Activated B cell treated with CpG ODN at 0.5 μM for 24 hours (primary cell): ENCODE measurements around the gene MYO16. TPM values are rescaled to one million over a fixed set of nuclear protein-coding genes. Genes with fewer than 3 reads are reported as not detected.

ENCODE experiments used
- ATAC-seq: fragments of 200-7000 bp; cut with Tn5 transposase; one replicate; pipeline ENCODE4 v1.10.0; 2021; ENCODE audit warnings: low read depth, mild to moderate bottlenecking, moderate library complexity
- CTCF ChIA-PET: fragments of 350-600 bp; sonication (Branson Sonifier 250); formaldehyde crosslinking; loops from one replicate; lab custom pipeline; 2021; ENCODE audit warnings: antibody characterized with exemption; lab: Charles Lee
- POLR2A ChIA-PET: fragments of 350-600 bp; sonication (Branson Sonifier 250); formaldehyde crosslinking; loops from one replicate; lab custom pipeline; 2021; ENCODE audit warnings: antibody characterized with exemption; lab: Charles Lee
- DNase-seq: peaks from one replicate; pipeline ENCODE4 v3.0.0; 2022
- H3K27ac Mint-ChIP-seq: one replicate; pipeline ENCODE4 v1.8.0; 2020; ENCODE audit warnings: mixed read lengths
- H3K27me3 Mint-ChIP-seq: one replicate; pipeline ENCODE4 v1.8.0; 2021; ENCODE audit warnings: mixed read lengths
- H3K36me3 Mint-ChIP-seq: one replicate; pipeline ENCODE4 v1.8.0; 2021; ENCODE audit warnings: low read depth, mixed read lengths
- H3K4me1 Mint-ChIP-seq: one replicate; pipeline ENCODE4 v1.8.0; 2021; ENCODE audit warnings: mixed read lengths
- H3K4me3 Mint-ChIP-seq: one replicate; pipeline ENCODE4 v1.8.0; 2020; ENCODE audit warnings: mild to moderate bottlenecking, mixed read lengths
- H3K9me3 Mint-ChIP-seq: one replicate; pipeline ENCODE4 v1.8.0; 2020; ENCODE audit warnings: mixed read lengths
- intact Hi-C: fragments of 100-400 bp; cut with micrococcal nuclease; formaldehyde crosslinking; loops from one replicate; pipeline ENCODE4 v1.15.1; 2024
- total RNA-seq: library from RNA; stranded (reverse); gene quantifications from 2 replicates; pipeline ENCODE4 v1.2.3, GENCODE V29; 2022
- TF ChIP-seq, protein P1 (sequence below): fragments of 200-600 bp; IDR thresholded peaks from one replicate; pipeline ENCODE4 v1.8.0; 2022; ENCODE audit warnings: antibody characterized with exemption, mild to moderate bottlenecking

Gene MYO16
- total RNA-seq, 1 donor from 2014 or later: not detected

DNA sequence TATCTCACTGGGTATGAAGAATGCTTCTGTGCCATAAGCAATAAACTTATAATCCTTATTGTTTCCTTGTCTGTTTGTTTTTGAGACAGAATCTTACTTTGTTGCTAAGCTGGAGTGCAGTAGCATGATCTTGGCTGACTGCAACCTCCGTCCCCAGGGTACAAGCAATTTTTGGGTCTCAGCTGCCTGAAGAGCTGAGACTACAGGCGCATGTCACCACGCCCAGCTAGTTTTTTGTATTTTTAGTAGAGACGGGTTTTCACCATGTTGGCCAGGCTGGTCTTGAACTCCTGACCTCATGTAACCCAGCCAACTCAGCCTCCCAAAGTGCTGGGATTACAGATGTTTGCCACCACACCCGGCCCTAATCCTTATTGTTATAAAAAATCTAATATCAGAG, 112.5 kb downstream of the MYO16 start:
- ATAC-seq: no peak
- no peak for DNase-seq
- Mint-ChIP-seq H3K9me3 (peaks cover 3% of the 10 kb centered on the region), H3K36me3 (no peaks in the 10 kb centered on the region), H3K4me3 (no peak overlapping the region), H3K27me3 (no peaks in the 10 kb centered on the region), H3K4me1 (no peaks in the 10 kb centered on the region), H3K27ac (no peak overlapping the region)
- CTCF ChIA-PET: no interaction called here
- POLR2A ChIA-PET: no interaction called here
- intact Hi-C loops: no loop called here
- TF ChIP-seq, protein P1, sequence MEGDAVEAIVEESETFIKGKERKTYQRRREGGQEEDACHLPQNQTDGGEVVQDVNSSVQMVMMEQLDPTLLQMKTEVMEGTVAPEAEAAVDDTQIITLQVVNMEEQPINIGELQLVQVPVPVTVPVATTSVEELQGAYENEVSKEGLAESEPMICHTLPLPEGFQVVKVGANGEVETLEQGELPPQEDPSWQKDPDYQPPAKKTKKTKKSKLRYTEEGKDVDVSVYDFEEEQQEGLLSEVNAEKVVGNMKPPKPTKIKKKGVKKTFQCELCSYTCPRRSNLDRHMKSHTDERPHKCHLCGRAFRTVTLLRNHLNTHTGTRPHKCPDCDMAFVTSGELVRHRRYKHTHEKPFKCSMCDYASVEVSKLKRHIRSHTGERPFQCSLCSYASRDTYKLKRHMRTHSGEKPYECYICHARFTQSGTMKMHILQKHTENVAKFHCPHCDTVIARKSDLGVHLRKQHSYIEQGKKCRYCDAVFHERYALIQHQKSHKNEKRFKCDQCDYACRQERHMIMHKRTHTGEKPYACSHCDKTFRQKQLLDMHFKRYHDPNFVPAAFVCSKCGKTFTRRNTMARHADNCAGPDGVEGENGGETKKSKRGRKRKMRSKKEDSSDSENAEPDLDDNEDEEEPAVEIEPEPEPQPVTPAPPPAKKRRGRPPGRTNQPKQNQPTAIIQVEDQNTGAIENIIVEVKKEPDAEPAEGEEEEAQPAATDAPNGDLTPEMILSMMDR: no peak

DNA sequence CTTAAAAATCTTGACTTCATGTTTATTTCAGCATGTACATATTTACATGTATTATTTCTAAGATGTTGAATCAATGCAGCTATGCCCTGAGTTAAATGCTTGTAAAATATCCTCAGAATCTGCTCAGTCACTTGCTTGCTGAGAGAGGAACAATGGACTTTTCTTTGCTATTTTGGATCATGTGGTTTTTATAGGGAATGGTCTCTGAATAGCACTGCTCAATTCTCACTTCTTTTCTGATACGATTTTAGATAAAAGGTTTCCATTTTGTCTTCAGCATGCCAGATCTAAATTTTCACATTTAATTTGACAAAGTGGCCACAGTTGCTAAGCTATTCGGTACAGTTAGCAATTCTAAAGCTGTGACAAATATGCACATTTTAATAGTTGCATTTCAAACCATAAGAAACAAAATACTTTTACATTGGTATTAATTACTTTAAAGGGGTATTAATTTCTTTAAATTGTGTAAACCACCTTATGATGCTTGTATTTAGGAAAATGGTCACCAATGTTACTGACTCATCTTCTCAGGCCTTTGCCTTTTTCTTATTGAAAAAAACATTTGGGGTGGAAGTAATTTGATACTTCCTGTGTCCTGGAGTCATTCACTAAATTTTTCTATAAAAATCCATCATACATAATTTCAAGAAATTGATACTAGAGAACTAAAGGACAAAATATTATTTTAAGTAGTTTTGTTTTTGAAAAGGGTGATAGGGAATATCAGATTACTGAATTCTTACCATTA, 113.5 kb downstream of the MYO16 start:
- ChIA-PET CTCF (no interaction called here), POLR2A (no interaction called here)
- Mint-ChIP-seq H3K9me3 (peaks cover 3% of the 10 kb centered on the region), H3K4me3 (no peak overlapping the region), H3K4me1 (no peaks in the 10 kb centered on the region), H3K27ac (no peak overlapping the region), H3K36me3 (no peaks in the 10 kb centered on the region), H3K27me3 (no peaks in the 10 kb centered on the region)
- no peak for DNase-seq
- no peak for ATAC-seq
- TF ChIP-seq, protein P1: no peak
- intact Hi-C loops: no loop called here

DNA sequence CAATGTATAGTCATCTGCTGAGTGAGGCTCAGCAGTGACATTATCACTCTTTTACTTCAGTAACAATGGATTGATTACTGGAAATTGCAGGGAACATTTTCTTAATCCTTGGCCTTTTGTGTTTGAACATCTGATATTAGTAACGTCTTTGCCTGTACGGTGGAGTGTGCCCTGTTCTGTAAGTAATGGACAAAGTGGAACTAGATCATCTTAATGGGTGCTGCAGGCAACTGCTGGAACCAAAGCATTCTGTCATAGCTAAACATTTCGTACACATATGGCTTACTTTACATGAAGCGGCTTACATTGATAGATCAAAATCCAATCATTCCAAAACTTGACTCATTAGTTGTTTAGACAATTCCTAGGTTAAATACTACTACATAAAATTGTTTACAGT, 114.1 kb downstream of the MYO16 start:
- CTCF ChIA-PET: no interaction called here
- no peaks in the 10 kb centered on the region for H3K27me3 Mint-ChIP-seq

DNA sequence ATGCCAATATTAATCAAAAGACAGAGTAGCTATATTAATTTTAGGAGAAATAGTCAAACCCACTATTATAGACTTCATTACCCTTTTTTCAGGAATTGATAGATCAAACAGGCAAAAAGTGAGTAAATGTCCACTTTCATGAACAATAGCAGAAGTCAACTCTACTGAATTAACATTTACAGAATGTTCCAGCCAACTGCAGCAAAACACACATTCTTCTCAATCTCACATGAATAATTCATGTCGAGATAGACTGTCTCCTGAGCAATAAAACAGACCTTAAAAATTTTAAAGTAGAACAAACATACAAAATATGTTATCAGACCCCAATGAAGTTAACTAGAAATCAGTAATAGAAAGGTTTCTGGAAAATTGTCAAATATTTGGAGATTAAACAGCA, 118.4 kb downstream of the MYO16 start:
- no peak overlapping the region for H3K27ac Mint-ChIP-seq
- ATAC-seq: no peak
- no peaks in the 10 kb centered on the region for H3K4me1 Mint-ChIP-seq
- no peak overlapping the region for H3K4me3 Mint-ChIP-seq
- ChIA-PET CTCF (no interaction called here), POLR2A (no interaction called here)
- TF ChIP-seq, protein P1: no peak
- H3K27me3 Mint-ChIP-seq: no peaks in the 10 kb centered on the region
- intact Hi-C loops: no loop called here
- no peaks in the 10 kb centered on the region for H3K36me3 Mint-ChIP-seq
- H3K9me3 Mint-ChIP-seq: no peaks in the 10 kb centered on the region
- no peak for DNase-seq

More for the DNA sequence above, 114.1 kb downstream of the MYO16 start:
- Mint-ChIP-seq H3K4me3 (no peak overlapping the region), H3K36me3 (no peaks in the 10 kb centered on the region), H3K4me1 (no peaks in the 10 kb centered on the region), H3K27ac (no peak overlapping the region), H3K9me3 (peaks cover 3% of the 10 kb centered on the region)
- no peak for ATAC-seq
- POLR2A ChIA-PET: no interaction called here
- intact Hi-C loops: no loop called here
- DNase-seq: no peak
- TF ChIP-seq, protein P1: no peak

DNA sequence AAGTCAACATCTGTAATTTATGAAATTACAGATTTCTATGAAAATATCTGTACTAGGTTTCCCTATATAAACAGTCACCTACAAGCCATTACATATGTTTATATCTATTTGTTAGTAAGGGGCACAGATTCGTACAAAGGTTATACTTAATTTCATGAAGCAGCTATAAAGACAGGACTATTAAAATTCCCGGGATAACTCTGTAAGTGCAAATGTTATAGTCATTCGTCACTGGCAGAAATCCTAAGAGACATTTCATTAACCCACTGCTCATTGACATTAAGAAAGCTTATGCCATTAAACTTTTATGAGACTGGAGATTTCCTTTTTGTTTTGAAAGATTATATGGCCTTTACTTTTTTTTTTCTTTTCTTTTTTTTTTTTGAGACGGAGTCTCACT, 122.9 kb downstream of the MYO16 start:
- POLR2A ChIA-PET: no interaction called here
- H3K9me3 Mint-ChIP-seq: no peaks in the 10 kb centered on the region
- DNase-seq (no peak), ATAC-seq (no peak)
- TF ChIP-seq, protein P1: no peak
- no peak overlapping the region for H3K27ac Mint-ChIP-seq
- H3K36me3 Mint-ChIP-seq: no peaks in the 10 kb centered on the region
- CTCF ChIA-PET: no interaction called here
- intact Hi-C loops: no loop called here
- no peak overlapping the region for H3K4me3 Mint-ChIP-seq
- H3K4me1 Mint-ChIP-seq: no peaks in the 10 kb centered on the region
- no peaks in the 10 kb centered on the region for H3K27me3 Mint-ChIP-seq
